Hepatocyte (in vitro differentiated cells): ENCODE results near the gene BMP7. TPM values are rescaled to one million over a fixed set of nuclear protein-coding genes. Genes with fewer than 3 reads are reported as not detected.

Experiments
- DNase-seq: peaks from one replicate; pipeline ENCODE4 v3.0.0-alpha.2; 2016; ENCODE audit warnings: low spot score
- H2AFZ ChIP-seq: fragments of 200-600 bp; sonication (generic); 2 replicates; pipeline ENCODE4 v1.6.0; 2016; ENCODE audit warnings: antibody characterized with exemption, mild to moderate bottlenecking
- H3K27ac ChIP-seq: fragments of 200-600 bp; sonication (generic); 2 replicates; pipeline ENCODE4 v1.5.1; 2016; ENCODE audit warnings: mild to moderate bottlenecking
- H3K27me3 ChIP-seq: fragments of 200-600 bp; sonication (generic); 2 replicates; pipeline ENCODE4 v1.6.1; 2016
- H3K36me3 ChIP-seq: fragments of 200-600 bp; sonication (generic); replicated peaks from 2 replicates; pipeline ENCODE4 v1.5.1; 2016; ENCODE audit warnings: low read depth; ENCODE audit not compliant: insufficient read depth
- H3K4me1 ChIP-seq: fragments of 200-600 bp; sonication (generic); 2 replicates; pipeline ENCODE4 v1.5.1; 2016; ENCODE audit warnings: mild to moderate bottlenecking, moderate library complexity; ENCODE audit not compliant: insufficient read depth
- H3K4me2 ChIP-seq: fragments of 200-600 bp; sonication (generic); 2 replicates; pipeline ENCODE4 v1.6.0; 2016
- H3K4me3 ChIP-seq: fragments of 200-600 bp; sonication (generic); 2 replicates; pipeline ENCODE4 v1.5.1; 2016; ENCODE audit warnings: mild to moderate bottlenecking
- H3K79me2 ChIP-seq: fragments of 200-600 bp; sonication (generic); 2 replicates; pipeline ENCODE4 v1.6.0; 2017; ENCODE audit warnings: mild to moderate bottlenecking
- H3K9me2 ChIP-seq: fragments of 200-600 bp; sonication (generic); replicated peaks from 2 replicates; pipeline ENCODE4 v1.6.0; 2017; ENCODE audit warnings: mild to moderate bottlenecking; ENCODE audit not compliant: insufficient read depth
- H3K9me3 ChIP-seq: fragments of 200-600 bp; sonication (generic); 2 replicates; pipeline ENCODE4 v1.5.1; 2016; ENCODE audit warnings: low read depth, mild to moderate bottlenecking
- H4K20me1 ChIP-seq: fragments of 200-600 bp; sonication (generic); 2 replicates; pipeline ENCODE4 v1.6.0; 2016; ENCODE audit warnings: mild to moderate bottlenecking; ENCODE audit not compliant: insufficient read depth, poor library complexity, severe bottlenecking
- EZH2 ChIP-seq: fragments of 200-600 bp; sonication (generic); IDR thresholded peaks from 2 replicates; pipeline ENCODE4 v1.6.1; 2016; ENCODE audit warnings: antibody characterized with exemption, mild to moderate bottlenecking, borderline replicate concordance
- EZH2phosphoT487 ChIP-seq: fragments of 200-600 bp; sonication (generic); IDR thresholded peaks from one replicate; pipeline ENCODE4 v1.6.1; 2018; ENCODE audit warnings: antibody characterized with exemption, mild to moderate bottlenecking, low read depth, moderate library complexity; ENCODE audit not compliant: unreplicated experiment, severe bottlenecking
- whole genome bisulfite sequencing: methylation state at CpG from one replicate; pipeline ENCODE4 v1.1.6; 2016; ENCODE audit warnings: low lambda C conversion rate; ENCODE audit errors: missing lambda C conversion rate; 5-methylcytosine and 5-hydroxymethylcytosine counted together
- polyA plus RNA-seq: library from polyadenylated mRNA; unstranded; fragments of >200 nt; fragmentation: Nextera tagmentation; extraction: Ambion mirVana; gene quantifications from 2 replicates; pipeline ENCODE4 v1.2.1, GENCODE V29; 2016
- total RNA-seq: library from RNA; depleted of rRNA; stranded (reverse); fragments of >200 nt; gene quantifications from 2 replicates; pipeline ENCODE4 v1.2.3, GENCODE V29; 2014
- TF ChIP-seq, protein P1 (sequence below): fragments of 200-600 bp; sonication (generic); IDR thresholded peaks from 2 replicates; pipeline ENCODE4 v1.5.1; 2016; ENCODE audit warnings: antibody characterized with exemption, mild to moderate bottlenecking; ENCODE audit not compliant: poor library complexity

BMP7 gene
- total and polyA plus RNA-seq, 2 experiments from 2014 or later = 9.1 to 14.8 TPM

DNA sequence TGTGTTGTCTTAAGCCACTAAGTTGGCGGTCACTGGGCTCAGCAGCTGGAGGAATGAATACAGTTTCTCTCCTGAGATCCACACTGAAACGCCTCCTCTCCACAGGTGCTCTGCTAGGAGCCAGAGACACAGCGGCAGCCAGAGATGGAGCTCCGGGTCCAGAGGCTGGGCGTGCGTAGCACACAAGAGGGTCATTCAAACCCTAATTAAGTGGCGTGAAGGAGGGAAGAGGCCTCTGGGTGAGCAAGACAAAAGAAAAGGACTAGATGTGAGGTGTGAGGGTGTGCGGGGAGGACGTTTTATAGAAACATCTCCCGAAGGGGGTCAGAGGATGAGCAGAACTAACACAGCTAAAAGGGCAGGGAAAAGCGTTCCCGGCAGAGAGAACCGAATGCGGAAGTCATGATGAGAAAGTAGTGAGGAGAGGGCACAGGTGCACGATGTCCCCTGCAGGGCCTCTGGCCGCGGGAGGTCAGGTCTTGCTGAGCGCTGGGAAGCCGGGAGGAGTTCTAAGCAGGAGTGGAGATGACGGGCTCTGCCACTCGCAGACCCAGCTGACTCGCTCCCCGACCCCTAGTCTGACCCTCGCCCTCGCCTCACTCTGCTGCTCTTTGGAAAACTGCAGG, 54.4 kb downstream of the BMP7 start:
- Histone ChIP-seq H3K4me2 (peak overlapping the region; percentile 45), H3K27me3 (no peaks in the 10 kb centered on the region), H3K79me2 (no peaks in the 10 kb centered on the region), H2AFZ (no peak overlapping the region), H3K4me1 (peaks cover 27% of the 10 kb centered on the region), H4K20me1 (no peaks in the 10 kb centered on the region), H3K9me3 (no peaks in the 10 kb centered on the region), H3K36me3 (no peaks in the 10 kb centered on the region), H3K27ac (no peak overlapping the region), H3K9me2 (no peaks in the 10 kb centered on the region), H3K4me3 (no peak overlapping the region)
- DNase-seq = no peak
- WGBS = 77% methylated on average over 25 of the region's 25 CpGs
- TF ChIP-seq EZH2 = no peak
- no peak for TF ChIP-seq EZH2phosphoT487
- TF ChIP-seq, protein P1, sequence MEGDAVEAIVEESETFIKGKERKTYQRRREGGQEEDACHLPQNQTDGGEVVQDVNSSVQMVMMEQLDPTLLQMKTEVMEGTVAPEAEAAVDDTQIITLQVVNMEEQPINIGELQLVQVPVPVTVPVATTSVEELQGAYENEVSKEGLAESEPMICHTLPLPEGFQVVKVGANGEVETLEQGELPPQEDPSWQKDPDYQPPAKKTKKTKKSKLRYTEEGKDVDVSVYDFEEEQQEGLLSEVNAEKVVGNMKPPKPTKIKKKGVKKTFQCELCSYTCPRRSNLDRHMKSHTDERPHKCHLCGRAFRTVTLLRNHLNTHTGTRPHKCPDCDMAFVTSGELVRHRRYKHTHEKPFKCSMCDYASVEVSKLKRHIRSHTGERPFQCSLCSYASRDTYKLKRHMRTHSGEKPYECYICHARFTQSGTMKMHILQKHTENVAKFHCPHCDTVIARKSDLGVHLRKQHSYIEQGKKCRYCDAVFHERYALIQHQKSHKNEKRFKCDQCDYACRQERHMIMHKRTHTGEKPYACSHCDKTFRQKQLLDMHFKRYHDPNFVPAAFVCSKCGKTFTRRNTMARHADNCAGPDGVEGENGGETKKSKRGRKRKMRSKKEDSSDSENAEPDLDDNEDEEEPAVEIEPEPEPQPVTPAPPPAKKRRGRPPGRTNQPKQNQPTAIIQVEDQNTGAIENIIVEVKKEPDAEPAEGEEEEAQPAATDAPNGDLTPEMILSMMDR = no peak

DNA sequence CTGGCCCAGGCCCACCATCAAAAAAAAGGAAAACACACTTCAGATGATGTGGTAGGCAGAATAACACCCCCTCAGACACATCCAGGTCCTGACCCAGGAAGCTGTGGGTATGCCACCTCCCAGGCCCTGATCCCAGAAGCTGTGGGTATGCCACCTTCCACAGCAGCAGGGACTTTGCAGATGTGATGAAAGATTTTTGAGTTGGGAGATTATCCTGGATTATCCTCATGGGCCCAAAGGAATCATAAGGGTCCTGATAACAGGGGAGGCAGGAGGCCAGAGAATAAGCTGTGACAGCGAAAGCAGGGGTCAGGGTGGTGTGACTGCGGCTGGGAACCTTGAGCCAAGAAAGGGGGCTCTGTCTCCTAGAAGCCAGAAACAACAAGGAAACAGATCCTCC, 55.0 kb downstream of the BMP7 start:
- Histone ChIP-seq H3K4me3 (no peak overlapping the region), H3K9me3 (no peaks in the 10 kb centered on the region), H3K9me2 (no peaks in the 10 kb centered on the region), H3K4me2 (no peak overlapping the region), H3K27me3 (no peaks in the 10 kb centered on the region), H3K36me3 (no peaks in the 10 kb centered on the region), H4K20me1 (no peaks in the 10 kb centered on the region), H3K4me1 (peaks cover 27% of the 10 kb centered on the region), H3K27ac (no peak overlapping the region), H2AFZ (no peak overlapping the region), H3K79me2 (no peaks in the 10 kb centered on the region)
- no peak for TF ChIP-seq EZH2phosphoT487
- no peak for TF ChIP-seq EZH2
- TF ChIP-seq, protein P1 = no peak
- no peak for DNase-seq
- 77% methylated on average over 2 of the region's 2 CpGs for WGBS

DNA sequence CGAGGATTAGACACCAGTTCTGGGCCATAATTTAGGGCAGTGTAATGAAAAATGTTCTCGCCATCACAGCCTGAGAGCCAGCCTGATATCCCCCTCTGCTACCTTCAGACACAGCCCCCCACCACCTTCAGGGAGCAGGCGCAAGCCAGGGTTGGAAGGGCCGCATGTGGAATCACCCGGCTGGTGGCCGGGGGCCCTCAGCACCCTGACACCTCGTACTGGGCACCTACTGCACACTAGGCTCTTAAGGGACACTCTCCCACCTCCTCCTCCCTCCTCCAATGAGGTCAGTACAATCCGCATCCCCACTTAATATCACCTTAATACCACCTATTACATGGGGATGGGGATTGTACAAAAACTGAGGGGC, 55.5 kb downstream of the BMP7 start:
- no peak for DNase-seq
- WGBS = 94% methylated on average over 8 of the region's 8 CpGs
- Histone ChIP-seq H3K36me3 (no peaks in the 10 kb centered on the region), H2AFZ (no peak overlapping the region), H3K9me3 (no peaks in the 10 kb centered on the region), H3K27me3 (no peaks in the 10 kb centered on the region), H4K20me1 (no peaks in the 10 kb centered on the region), H3K9me2 (no peaks in the 10 kb centered on the region), H3K27ac (no peak overlapping the region), H3K4me2 (no peak overlapping the region), H3K4me3 (no peak overlapping the region), H3K79me2 (no peaks in the 10 kb centered on the region), H3K4me1 (peaks cover 29% of the 10 kb centered on the region)
- TF ChIP-seq, protein P1 = no peak
- TF ChIP-seq EZH2 = no peak
- TF ChIP-seq EZH2phosphoT487 = no peak
